Measurements from ENCODE around the gene CCL21. TPM values are rescaled to one million over a fixed set of nuclear protein-coding genes. Genes with fewer than 3 reads are reported as not detected.

CCL21 gene
- total RNA-seq, 1 donor from 2014 or later: not detected

DNA sequence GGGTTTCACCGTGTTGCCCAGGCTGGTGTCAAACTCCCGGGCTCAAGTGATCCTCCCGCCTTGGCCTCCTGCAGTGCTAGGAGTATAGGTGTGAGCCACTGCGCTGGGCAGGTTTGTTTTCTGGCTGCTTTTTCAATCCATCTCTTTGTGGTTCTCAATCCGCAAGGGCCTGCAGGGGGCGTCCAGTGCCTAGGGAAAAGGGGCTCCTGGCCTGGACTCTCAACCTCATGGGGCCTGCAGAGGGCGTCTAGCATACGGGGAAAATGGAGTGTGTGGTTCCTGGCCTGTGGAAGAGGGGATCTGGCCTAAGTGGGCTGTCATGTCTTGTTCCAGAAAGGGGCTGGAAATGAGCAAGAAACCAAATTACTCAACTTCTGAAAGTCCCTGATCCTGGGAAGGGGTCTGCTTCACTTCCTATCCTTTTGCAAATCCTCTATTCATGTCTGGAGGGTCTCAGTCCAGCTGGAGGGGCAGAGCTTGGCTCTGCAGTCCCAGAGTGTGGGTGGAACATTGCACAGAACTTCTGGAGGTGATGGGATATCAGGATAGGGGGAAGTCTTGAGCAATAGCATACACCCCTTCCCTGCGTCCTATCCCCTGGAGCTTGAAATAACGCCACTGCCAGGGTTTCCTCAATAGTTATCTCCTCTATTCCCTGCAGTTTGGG lies 34.8 kb downstream of the CCL21 start:
- TF ChIP-seq, protein P1, sequence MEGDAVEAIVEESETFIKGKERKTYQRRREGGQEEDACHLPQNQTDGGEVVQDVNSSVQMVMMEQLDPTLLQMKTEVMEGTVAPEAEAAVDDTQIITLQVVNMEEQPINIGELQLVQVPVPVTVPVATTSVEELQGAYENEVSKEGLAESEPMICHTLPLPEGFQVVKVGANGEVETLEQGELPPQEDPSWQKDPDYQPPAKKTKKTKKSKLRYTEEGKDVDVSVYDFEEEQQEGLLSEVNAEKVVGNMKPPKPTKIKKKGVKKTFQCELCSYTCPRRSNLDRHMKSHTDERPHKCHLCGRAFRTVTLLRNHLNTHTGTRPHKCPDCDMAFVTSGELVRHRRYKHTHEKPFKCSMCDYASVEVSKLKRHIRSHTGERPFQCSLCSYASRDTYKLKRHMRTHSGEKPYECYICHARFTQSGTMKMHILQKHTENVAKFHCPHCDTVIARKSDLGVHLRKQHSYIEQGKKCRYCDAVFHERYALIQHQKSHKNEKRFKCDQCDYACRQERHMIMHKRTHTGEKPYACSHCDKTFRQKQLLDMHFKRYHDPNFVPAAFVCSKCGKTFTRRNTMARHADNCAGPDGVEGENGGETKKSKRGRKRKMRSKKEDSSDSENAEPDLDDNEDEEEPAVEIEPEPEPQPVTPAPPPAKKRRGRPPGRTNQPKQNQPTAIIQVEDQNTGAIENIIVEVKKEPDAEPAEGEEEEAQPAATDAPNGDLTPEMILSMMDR (conservative IDR thresholded peaks at IDR 0.05): peak; percentile 80
- no peaks in the 10 kb centered on the region for H3K9me3 Mint-ChIP-seq
- H3K4me1 Mint-ChIP-seq (ENCODE audit: unreplicated experiment): no peaks in the 10 kb centered on the region
- no peak overlapping the region for H3K4me3 Mint-ChIP-seq
- H3K27me3 Mint-ChIP-seq: no peaks in the 10 kb centered on the region
- DNase-seq (ENCODE audit: extremely low spot score, unreplicated experiment): no peak
- peak overlapping the region; percentile 64 for H3K27ac Mint-ChIP-seq
- peaks cover 5% of the 10 kb centered on the region for H3K36me3 Mint-ChIP-seq

DNA sequence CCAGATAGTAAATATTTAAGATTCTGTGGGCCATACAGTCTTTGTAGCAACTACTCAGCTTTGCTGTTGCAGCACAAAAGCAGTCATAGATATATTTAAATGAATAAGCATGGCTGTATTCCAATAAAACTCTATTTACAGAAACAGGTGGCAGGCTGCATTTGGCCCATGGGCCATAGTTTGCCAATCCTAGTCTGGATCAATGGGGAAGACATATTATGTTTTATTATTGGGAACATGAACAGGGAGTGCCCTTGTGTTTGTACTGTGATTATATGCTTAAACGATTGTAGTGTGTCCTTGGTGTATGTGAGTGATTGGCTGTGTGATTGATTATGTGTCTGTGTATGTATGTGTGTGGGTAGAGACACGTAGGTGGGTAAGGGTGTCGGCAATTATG lies 35.5 kb downstream of the CCL21 start:
- H3K27me3 Mint-ChIP-seq: no peaks in the 10 kb centered on the region
- peak overlapping the region; percentile 64 for H3K27ac Mint-ChIP-seq
- no peak for DNase-seq (ENCODE audit: extremely low spot score, unreplicated experiment)
- no peak overlapping the region for H3K4me3 Mint-ChIP-seq
- no peaks in the 10 kb centered on the region for H3K4me1 Mint-ChIP-seq (ENCODE audit: unreplicated experiment)
- TF ChIP-seq, protein P1 (conservative IDR thresholded peaks at IDR 0.05): no peak
- H3K36me3 Mint-ChIP-seq: peaks cover 9% of the 10 kb centered on the region
- H3K9me3 Mint-ChIP-seq: peaks cover 4% of the 10 kb centered on the region

GRCh38 chr9:34671307-34671706 lies 38.6 kb downstream of the CCL21 start:
- peaks cover 18% of the 10 kb centered on the region for H3K36me3 Mint-ChIP-seq
- H3K4me1 Mint-ChIP-seq (ENCODE audit: unreplicated experiment): no peaks in the 10 kb centered on the region
- H3K27ac Mint-ChIP-seq: no peak overlapping the region
- TF ChIP-seq, protein P1 (conservative IDR thresholded peaks at IDR 0.05): no peak
- peaks cover 4% of the 10 kb centered on the region for H3K9me3 Mint-ChIP-seq
- no peaks in the 10 kb centered on the region for H3K27me3 Mint-ChIP-seq
- no peak overlapping the region for H3K4me3 Mint-ChIP-seq
- DNase-seq (ENCODE audit: extremely low spot score, unreplicated experiment): no peak

- Mint-ChIP-seq H3K4me3 (no peak overlapping the region), H3K9me3 (peaks cover 4% of the 10 kb centered on the region), H3K4me1 (ENCODE audit: unreplicated experiment) (no peaks in the 10 kb centered on the region), H3K27ac (no peak overlapping the region), H3K36me3 (peaks cover 18% of the 10 kb centered on the region), H3K27me3 (no peaks in the 10 kb centered on the region)
- DNase-seq (ENCODE audit: extremely low spot score, unreplicated experiment): no peak
- TF ChIP-seq, protein P1 (conservative IDR thresholded peaks at IDR 0.05): no peak
Observed at GRCh38 chr9:34669809-34670562, 40.0 kb downstream of the CCL21 start.

GRCh38 chr9:34665381-34666250 lies 44.3 kb downstream of the CCL21 start:
- H3K4me1 Mint-ChIP-seq (ENCODE audit: unreplicated experiment): peaks cover 9% of the 10 kb centered on the region
- peak overlapping the region; percentile 96 for H3K4me3 Mint-ChIP-seq
- H3K27ac Mint-ChIP-seq: peak overlapping the region; percentile 98
- peaks cover 19% of the 10 kb centered on the region for H3K36me3 Mint-ChIP-seq
- H3K27me3 Mint-ChIP-seq: no peaks in the 10 kb centered on the region
- peak; percentile 90 for DNase-seq (ENCODE audit: extremely low spot score, unreplicated experiment)
- TF ChIP-seq, protein P1 (conservative IDR thresholded peaks at IDR 0.05): no peak
- peaks cover 4% of the 10 kb centered on the region for H3K9me3 Mint-ChIP-seq
